ENCODE results near the gene TUT1. TPM values are rescaled to one million over a fixed set of nuclear protein-coding genes. Genes with fewer than 3 reads are reported as not detected.
A peak's percentile ranks its signal among the peaks of the same experiment; 100 is the strongest.

TUT1 gene
- total and polyA plus RNA-seq, 3 donors from 2014 or later, result 24.3 to 30.0 (median 25.0) TPM

GRCh38 chr11:62556108-62556874, 35.0 kb downstream of the TUT1 start:
- intact Hi-C loops (cut with DNase I; ENCODE audit: low total_unique reads), result no loop called here
- peak; percentile 84 for DNase-seq
- Histone ChIP-seq H3K27me3 (no peaks in the 10 kb centered on the region), H3K36me3 (ENCODE audit: low read depth, missing control alignments) (no peaks in the 10 kb centered on the region), H3K4me3 (no peak overlapping the region), H3K27ac (peak overlapping the region; percentile 47 to 50), H3K4me1 (peaks cover 61% of the 10 kb centered on the region), H3K9me3 (no peaks in the 10 kb centered on the region)
- WGBS, 2 donors, result 39 to 48% methylated on average over 13 to 14 of the region's 14 CpGs
- TF ChIP-seq POLR2A (IDR thresholded peaks at IDR 0.05), result no peak
- TF ChIP-seq CTCF (IDR thresholded peaks at IDR 0.05), result no peak

- Histone ChIP-seq H3K27me3 (no peaks in the 10 kb centered on the region), H3K36me3 (ENCODE audit: low read depth, missing control alignments) (no peaks in the 10 kb centered on the region), H3K9me3 (no peaks in the 10 kb centered on the region), H3K4me1 (peaks cover 56% of the 10 kb centered on the region), H3K27ac (peak overlapping the region; percentile 29 to 47), H3K4me3 (no peak overlapping the region)
- no peak for DNase-seq
- WGBS, 2 donors, result 34 to 45% methylated on average over 4 of the region's 4 CpGs
- intact Hi-C loops (cut with DNase I; ENCODE audit: low total_unique reads), result no loop called here
- TF ChIP-seq POLR2A (IDR thresholded peaks at IDR 0.05) (no peak), CTCF (IDR thresholded peaks at IDR 0.05) (no peak)
Observed at GRCh38 chr11:62555464-62556107, 35.7 kb downstream of the TUT1 start.

GRCh38 chr11:62554387-62555167, 36.7 kb downstream of the TUT1 start:
- WGBS, 2 donors, result 71 to 86% methylated on average over 5 to 7 of the region's 7 CpGs
- H3K4me3 ChIP-seq, result no peak overlapping the region
- no peaks in the 10 kb centered on the region for H3K36me3 ChIP-seq (ENCODE audit: low read depth, missing control alignments)
- peaks cover 60% of the 10 kb centered on the region for H3K4me1 ChIP-seq
- H3K27ac ChIP-seq, result peak overlapping the region in 1 of 2 donors; percentile 89
- H3K27me3 ChIP-seq, result no peaks in the 10 kb centered on the region
- intact Hi-C loops (cut with DNase I; ENCODE audit: low total_unique reads), result no loop called here
- no peak for DNase-seq
- H3K9me3 ChIP-seq, result no peaks in the 10 kb centered on the region
- TF ChIP-seq POLR2A (IDR thresholded peaks at IDR 0.05) (no peak), CTCF (IDR thresholded peaks at IDR 0.05) (no peak)

GRCh38 chr11:62553839-62554361, 37.4 kb downstream of the TUT1 start:
- no peak for TF ChIP-seq POLR2A (IDR thresholded peaks at IDR 0.05)
- TF ChIP-seq CTCF (IDR thresholded peaks at IDR 0.05), result no peak
- intact Hi-C loops (cut with DNase I; ENCODE audit: low total_unique reads), result no loop called here
- H3K4me1 ChIP-seq, result peaks cover 66% of the 10 kb centered on the region

More at GRCh38 chr11:62553839-62554361, 37.4 kb downstream of the TUT1 start:
- 79 to 88% methylated on average over 8 of the region's 8 CpGs for WGBS, 2 donors
- H3K9me3 ChIP-seq, result no peaks in the 10 kb centered on the region
- peak overlapping the region; percentile 85 to 89 for H3K27ac ChIP-seq
- no peaks in the 10 kb centered on the region for H3K36me3 ChIP-seq (ENCODE audit: low read depth, missing control alignments)
- no peak overlapping the region for H3K4me3 ChIP-seq
- H3K27me3 ChIP-seq, result no peaks in the 10 kb centered on the region
- DNase-seq, result no peak

All from testis (tissue), 3 donors.